ENCODE results near the gene SDK2. TPM values are rescaled to one million over a fixed set of nuclear protein-coding genes. Genes with fewer than 3 reads are reported as not detected.

Gene SDK2
- total RNA-seq, 4 donors from 2014 or later, result 1.4 to 6.8 (median 3.3) TPM

DNA sequence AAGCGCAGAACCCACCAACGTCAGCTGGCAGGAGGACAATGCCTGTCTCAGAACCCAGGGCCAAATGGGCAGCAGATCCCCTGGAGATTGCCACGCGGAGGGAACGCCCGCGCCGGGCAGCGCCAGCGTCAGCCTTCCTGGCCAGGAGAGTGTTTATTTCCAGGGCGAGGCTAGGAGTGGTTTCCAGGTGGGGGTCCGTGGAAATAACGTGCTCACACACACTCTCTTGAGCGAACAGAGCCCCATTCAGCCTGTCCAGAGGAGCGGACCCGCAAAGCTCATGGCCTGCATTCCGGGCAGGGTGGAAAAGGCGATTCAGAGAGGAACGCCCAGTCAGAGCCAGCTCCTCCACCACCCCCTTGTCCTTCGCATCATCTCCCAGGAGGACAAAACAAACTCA, 40.3 kb downstream of the SDK2 start:
- Histone ChIP-seq H3K4me3 (no peak overlapping the region), H3K36me3 (no peaks in the 10 kb centered on the region), H3K9me3 (no peaks in the 10 kb centered on the region), H3K27me3 (peaks cover 13% of the 10 kb centered on the region), H3K4me1 (no peaks in the 10 kb centered on the region), H3K27ac (no peak overlapping the region)
- 79% methylated on average over 17 of the region's 20 CpGs for WGBS
- no peak for DNase-seq (ENCODE audit: low spot score in 2 of 2)
- TF ChIP-seq POLR2A (IDR thresholded peaks at IDR 0.05) (no peak), POLR2AphosphoS5 (IDR thresholded peaks at IDR 0.05) (no peak), EP300 (IDR thresholded peaks at IDR 0.05) (no peak)
- TF ChIP-seq, protein P1, sequence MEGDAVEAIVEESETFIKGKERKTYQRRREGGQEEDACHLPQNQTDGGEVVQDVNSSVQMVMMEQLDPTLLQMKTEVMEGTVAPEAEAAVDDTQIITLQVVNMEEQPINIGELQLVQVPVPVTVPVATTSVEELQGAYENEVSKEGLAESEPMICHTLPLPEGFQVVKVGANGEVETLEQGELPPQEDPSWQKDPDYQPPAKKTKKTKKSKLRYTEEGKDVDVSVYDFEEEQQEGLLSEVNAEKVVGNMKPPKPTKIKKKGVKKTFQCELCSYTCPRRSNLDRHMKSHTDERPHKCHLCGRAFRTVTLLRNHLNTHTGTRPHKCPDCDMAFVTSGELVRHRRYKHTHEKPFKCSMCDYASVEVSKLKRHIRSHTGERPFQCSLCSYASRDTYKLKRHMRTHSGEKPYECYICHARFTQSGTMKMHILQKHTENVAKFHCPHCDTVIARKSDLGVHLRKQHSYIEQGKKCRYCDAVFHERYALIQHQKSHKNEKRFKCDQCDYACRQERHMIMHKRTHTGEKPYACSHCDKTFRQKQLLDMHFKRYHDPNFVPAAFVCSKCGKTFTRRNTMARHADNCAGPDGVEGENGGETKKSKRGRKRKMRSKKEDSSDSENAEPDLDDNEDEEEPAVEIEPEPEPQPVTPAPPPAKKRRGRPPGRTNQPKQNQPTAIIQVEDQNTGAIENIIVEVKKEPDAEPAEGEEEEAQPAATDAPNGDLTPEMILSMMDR (IDR thresholded peaks at IDR 0.05), result no peak

DNA sequence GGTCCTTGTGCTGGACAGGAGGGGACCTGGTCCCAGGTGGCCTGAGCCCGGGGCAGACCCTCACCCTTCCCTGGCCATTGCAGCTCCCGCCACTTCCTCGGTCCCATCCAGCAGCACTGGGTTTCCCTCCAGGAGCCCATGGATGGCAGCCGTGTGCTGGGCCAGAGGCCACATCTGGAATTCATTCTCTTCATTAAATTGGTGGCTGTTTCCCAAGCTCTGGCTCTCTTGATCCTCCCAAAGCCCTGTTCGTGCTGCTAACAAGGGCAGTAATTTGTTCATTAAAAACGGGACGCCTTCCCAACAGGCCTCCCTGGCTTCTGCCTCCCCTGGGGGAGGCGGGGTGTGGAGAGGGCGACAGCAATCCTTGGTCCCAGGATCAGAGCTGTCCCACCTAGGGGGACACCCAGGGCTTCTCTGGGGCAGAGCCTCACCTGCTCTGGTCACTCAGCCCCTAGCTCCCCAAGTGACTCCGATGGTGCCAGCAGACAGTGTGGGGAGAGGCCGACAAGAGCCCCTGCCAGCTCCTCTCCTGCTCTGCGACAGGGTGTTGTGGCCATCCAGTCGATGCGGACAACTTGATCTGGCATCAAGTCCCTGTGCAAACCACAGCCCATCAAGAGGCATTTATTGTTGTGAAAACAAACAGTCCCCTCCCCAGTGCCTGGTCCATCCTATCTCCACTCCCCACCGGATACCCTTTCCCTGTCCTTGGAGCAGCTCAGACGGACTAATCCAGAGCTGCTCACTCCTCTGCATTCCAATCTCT, 44.0 kb downstream of the SDK2 start:
- H3K4me3 ChIP-seq, result no peak overlapping the region
- peaks cover 5% of the 10 kb centered on the region for H3K4me1 ChIP-seq
- H3K9me3 ChIP-seq, result no peaks in the 10 kb centered on the region
- TF ChIP-seq EP300 (IDR thresholded peaks at IDR 0.05) (no peak), POLR2AphosphoS5 (IDR thresholded peaks at IDR 0.05) (no peak)
- H3K27me3 ChIP-seq, result peaks cover 8% of the 10 kb centered on the region
- DNase-seq (ENCODE audit: low spot score in 2 of 2), result no peak
- no peaks in the 10 kb centered on the region for H3K36me3 ChIP-seq
- WGBS, result 67% methylated on average over 9 of the region's 16 CpGs
- H3K27ac ChIP-seq, result no peak overlapping the region

DNA sequence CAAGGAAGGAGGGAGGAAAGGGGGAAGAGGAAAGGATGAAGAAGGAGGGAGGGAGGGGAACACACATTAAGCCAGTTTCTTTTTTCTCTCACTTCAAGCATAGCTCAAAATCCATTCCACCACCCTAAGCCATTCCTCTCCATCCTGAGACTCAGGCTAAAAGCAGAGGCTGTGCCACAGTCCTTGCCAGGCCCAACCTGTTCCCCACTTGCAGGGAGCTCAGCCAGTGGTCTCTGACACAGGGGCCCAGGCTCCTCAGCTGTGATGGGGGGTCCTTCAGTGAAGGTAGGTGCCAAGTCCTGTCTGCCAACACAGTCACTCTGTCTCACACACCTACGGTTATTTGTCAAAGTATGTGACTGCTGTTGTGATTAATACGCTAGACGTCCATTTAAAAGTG, 44.6 kb downstream of the SDK2 start:
- Histone ChIP-seq H3K27ac (no peak overlapping the region), H3K4me1 (peaks cover 5% of the 10 kb centered on the region), H3K9me3 (no peaks in the 10 kb centered on the region), H3K4me3 (no peak overlapping the region), H3K36me3 (no peaks in the 10 kb centered on the region), H3K27me3 (peaks cover 8% of the 10 kb centered on the region)
- WGBS, result 82% methylated on average over 3 of the region's 3 CpGs
- no peak for DNase-seq (ENCODE audit: low spot score in 2 of 2)
- TF ChIP-seq, protein P1 (IDR thresholded peaks at IDR 0.05), result no peak
- TF ChIP-seq EP300 (IDR thresholded peaks at IDR 0.05) (no peak), POLR2A (IDR thresholded peaks at IDR 0.05) (no peak), POLR2AphosphoS5 (IDR thresholded peaks at IDR 0.05) (no peak)

DNA sequence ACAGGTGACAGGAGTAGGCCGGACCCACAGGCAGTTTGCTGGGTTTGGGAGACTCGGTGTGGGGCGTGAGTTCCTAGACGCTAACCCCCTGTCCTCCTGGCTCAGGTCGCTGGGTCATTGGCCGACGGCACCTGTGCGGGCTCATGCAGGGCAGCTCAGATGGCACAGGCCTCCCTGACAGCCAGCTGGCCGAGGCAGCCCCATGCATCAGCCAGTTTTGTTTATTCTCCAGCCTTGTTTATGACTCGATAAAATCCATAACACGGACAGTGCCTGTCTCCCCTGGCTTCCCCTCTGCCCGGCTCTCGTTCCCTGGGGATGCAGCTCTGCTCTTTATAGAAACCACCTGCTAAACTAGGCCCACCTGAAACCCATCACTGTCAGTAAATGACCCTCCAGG, 46.0 kb downstream of the SDK2 start:
- Histone ChIP-seq H3K36me3 (no peaks in the 10 kb centered on the region), H3K4me3 (no peak overlapping the region), H3K4me1 (peaks cover 5% of the 10 kb centered on the region), H3K27me3 (peaks cover 6% of the 10 kb centered on the region), H3K9me3 (no peaks in the 10 kb centered on the region), H3K27ac (no peak overlapping the region)
- TF ChIP-seq, protein P1 (IDR thresholded peaks at IDR 0.05), result no peak
- TF ChIP-seq POLR2A (IDR thresholded peaks at IDR 0.05) (no peak), POLR2AphosphoS5 (IDR thresholded peaks at IDR 0.05) (no peak), EP300 (IDR thresholded peaks at IDR 0.05) (no peak)
- 100% methylated on average over 4 of the region's 13 CpGs for WGBS
- no peak for DNase-seq (ENCODE audit: low spot score in 2 of 2)

DNA sequence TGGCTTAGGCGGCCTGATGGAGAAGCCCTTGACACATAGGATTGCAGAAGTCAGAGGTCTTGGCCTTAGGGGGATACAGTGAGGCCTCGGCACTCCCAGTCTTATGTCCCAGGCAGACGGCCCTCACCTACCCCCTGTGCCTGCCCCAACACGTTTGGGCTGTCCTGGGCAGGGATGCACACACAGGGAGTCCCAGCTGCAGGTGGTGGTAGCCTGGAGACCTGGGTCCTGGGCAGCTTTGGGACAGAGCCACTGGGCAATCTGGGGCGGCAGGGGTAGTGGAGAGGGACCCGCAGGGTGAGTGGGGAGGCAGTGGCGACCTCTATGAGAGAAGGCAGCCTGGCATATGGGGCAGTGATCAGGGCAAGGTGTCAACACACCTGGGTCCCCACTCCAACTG, 48.3 kb downstream of the SDK2 start:
- Histone ChIP-seq H3K4me1 (peaks cover 5% of the 10 kb centered on the region), H3K36me3 (no peaks in the 10 kb centered on the region), H3K4me3 (no peak overlapping the region), H3K27ac (no peak overlapping the region), H3K27me3 (no peaks in the 10 kb centered on the region), H3K9me3 (no peaks in the 10 kb centered on the region)
- DNase-seq (ENCODE audit: low spot score in 2 of 2), result no peak
- 60% methylated on average over 2 of the region's 7 CpGs for WGBS
- TF ChIP-seq POLR2A (IDR thresholded peaks at IDR 0.05) (no peak), EP300 (IDR thresholded peaks at IDR 0.05) (no peak), POLR2AphosphoS5 (IDR thresholded peaks at IDR 0.05) (no peak)
- TF ChIP-seq, protein P1 (IDR thresholded peaks at IDR 0.05), result no peak
